Neural progenitor cell (in vitro differentiated cells): ENCODE data around the gene COASY. TPM values are rescaled to one million over a fixed set of nuclear protein-coding genes. Genes with fewer than 3 reads are reported as not detected.
A peak's percentile ranks its signal among the peaks of the same experiment; 100 is the strongest.

ENCODE experiments used
- DNase-seq: peaks from one replicate; pipeline ENCODE4 v3.0.0-alpha.2; 2016; ENCODE audit warnings: low spot score
- H2AFZ ChIP-seq: fragments of 200-600 bp; sonication (generic); replicated peaks from 2 replicates; pipeline ENCODE4 v1.6.1; 2016; ENCODE audit warnings: antibody characterized with exemption
- H3F3A ChIP-seq: fragments of 200-600 bp; sonication (generic); 2 replicates; pipeline ENCODE4 v1.6.1; 2016; ENCODE audit warnings: antibody characterized with exemption, low read depth
- H3K27ac ChIP-seq: fragments of 200-600 bp; sonication (generic); 2 replicates; pipeline ENCODE4 v1.5.1; 2016; ENCODE audit warnings: mild to moderate bottlenecking
- H3K27me3 ChIP-seq: fragments of 200-600 bp; sonication (generic); 2 replicates; pipeline ENCODE4 v1.6.1; 2016; ENCODE audit warnings: mild to moderate bottlenecking, moderate library complexity
- H3K36me3 ChIP-seq: fragments of 200-600 bp; sonication (generic); 2 replicates; pipeline ENCODE4 v1.5.1; 2016
- H3K4me1 ChIP-seq: fragments of 200-600 bp; sonication (generic); 2 replicates; pipeline ENCODE4 v1.6.1; 2016; ENCODE audit warnings: mixed run types
- H3K4me2 ChIP-seq: fragments of 200-600 bp; sonication (generic); 2 replicates; pipeline ENCODE4 v1.6.1; 2016
- H3K4me3 ChIP-seq: fragments of 200-600 bp; sonication (generic); 2 replicates; pipeline ENCODE4 v1.5.1; 2016
- H3K79me2 ChIP-seq: fragments of 200-600 bp; sonication (generic); 2 replicates; pipeline ENCODE4 v1.6.1; 2016; ENCODE audit warnings: low read depth
- H3K9ac ChIP-seq: fragments of 200-600 bp; sonication (generic); 2 replicates; pipeline ENCODE4 v1.6.1; 2016
- H3K9me3 ChIP-seq: fragments of 200-600 bp; sonication (generic); 2 replicates; pipeline ENCODE4 v1.5.1; 2016; ENCODE audit warnings: low read depth
- H4K20me1 ChIP-seq: fragments of 200-600 bp; sonication (generic); 2 replicates; pipeline ENCODE4 v1.6.1; 2016; ENCODE audit warnings: low read depth
- H3K27ac Mint-ChIP-seq: 3 replicates; pipeline ENCODE4 v1.8.0; 2021; ENCODE audit warnings: mixed read lengths
- H3K27me3 Mint-ChIP-seq: 2 replicates; pipeline ENCODE4 v1.8.0; 2022; ENCODE audit warnings: low read depth, mild to moderate bottlenecking, inconsistent platforms, moderate library complexity, mixed read lengths; ENCODE audit not compliant: insufficient read depth
- H3K36me3 Mint-ChIP-seq: 3 replicates; pipeline ENCODE4 v1.8.0; 2021; ENCODE audit warnings: mixed read lengths
- H3K4me1 Mint-ChIP-seq: 3 replicates; pipeline ENCODE4 v1.8.0; 2021; ENCODE audit warnings: mixed read lengths
- H3K4me3 Mint-ChIP-seq: 3 replicates; pipeline ENCODE4 v1.8.0; 2021; ENCODE audit warnings: mild to moderate bottlenecking, moderate library complexity, mixed read lengths
- H3K9me3 Mint-ChIP-seq: 3 replicates; pipeline ENCODE4 v1.8.0; 2020; ENCODE audit warnings: mixed read lengths
- EZH2 ChIP-seq: fragments of 200-600 bp; sonication (generic); IDR thresholded peaks from 2 replicates; pipeline ENCODE4 v1.6.1; 2017; ENCODE audit warnings: antibody characterized with exemption, mild to moderate bottlenecking, moderate library complexity
- EZH2phosphoT487 ChIP-seq: fragments of 200-600 bp; sonication (generic); IDR thresholded peaks from 2 replicates; pipeline ENCODE4 v1.6.1; 2017; ENCODE audit warnings: antibody characterized with exemption
- total RNA-seq: library from RNA; depleted of rRNA; stranded (reverse); fragments of >200 nt; gene quantifications from 2 replicates; pipeline ENCODE4 v1.2.3, GENCODE V29; 2015; ENCODE audit warnings: low replicate concordance
- TF ChIP-seq, protein P1 (sequence below): fragments of 200-600 bp; sonication (generic); IDR thresholded peaks from 2 replicates; pipeline ENCODE4 v1.5.1; 2017; ENCODE audit warnings: antibody characterized with exemption, mild to moderate bottlenecking

Gene COASY
- total RNA-seq, 1 donor from 2014 or later: 6.1 TPM

DNA sequence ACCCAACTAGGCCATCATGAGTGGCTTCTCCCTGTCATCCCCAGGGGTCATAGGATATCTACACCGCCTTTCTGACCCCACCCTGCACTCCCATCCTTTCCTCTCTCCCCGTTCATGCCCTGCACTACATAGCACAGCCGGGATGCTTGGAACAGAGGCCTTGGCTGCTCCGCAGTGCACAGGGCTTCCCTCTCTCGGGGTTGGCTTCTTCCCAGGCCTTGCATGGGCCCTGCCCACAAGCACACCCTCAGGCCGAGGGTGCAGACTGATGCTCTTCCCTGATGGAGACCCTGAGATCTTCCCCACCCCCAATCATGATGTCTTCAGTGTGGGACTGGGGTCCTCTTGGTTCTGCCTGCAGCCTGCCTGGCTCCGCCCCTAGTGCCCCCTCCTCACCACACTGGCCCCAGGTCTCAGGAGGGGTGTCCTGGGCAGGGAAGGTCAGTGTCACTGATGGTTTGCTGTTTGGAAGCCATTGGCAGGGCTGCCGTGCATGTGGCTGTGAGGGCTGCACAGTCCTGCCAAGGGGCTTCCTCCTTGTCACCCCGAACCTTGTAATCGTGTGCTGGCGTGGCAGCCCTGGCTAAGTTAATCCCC, 40.2 kb upstream of the COASY start:
- H2AFZ ChIP-seq: no peak overlapping the region

DNA sequence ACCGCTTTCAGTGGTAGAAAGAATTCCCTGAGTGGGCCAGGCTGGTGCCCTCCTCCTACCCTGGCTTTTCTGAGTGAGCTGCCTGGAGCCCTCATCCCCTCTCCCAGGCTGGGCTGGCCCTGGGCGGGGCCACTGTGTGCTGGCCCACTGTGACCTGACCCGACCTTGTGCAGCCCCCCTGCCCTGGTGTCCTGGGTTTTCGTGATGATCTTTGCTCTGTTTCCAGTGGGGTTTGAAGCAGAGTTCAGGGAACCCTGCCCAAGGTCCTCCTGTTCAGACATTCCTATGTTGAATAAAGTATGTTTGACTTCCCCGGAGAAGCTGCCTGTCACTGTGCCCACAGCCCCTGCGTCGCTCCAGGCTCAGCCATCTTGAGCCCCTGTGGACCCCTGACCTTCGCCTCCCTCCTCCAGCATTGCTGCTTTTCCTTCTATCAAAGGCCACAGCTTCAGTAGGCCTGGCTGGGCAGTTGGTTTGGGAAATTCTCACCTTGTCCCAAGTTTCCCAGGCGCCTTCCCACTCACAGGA, 39.6 kb upstream of the COASY start:
- Mint-ChIP-seq H3K27me3 (peaks cover 10% of the 10 kb centered on the region), H3K4me3 (no peak overlapping the region), H3K9me3 (no peaks in the 10 kb centered on the region), H3K4me1 (peaks cover 69% of the 10 kb centered on the region), H3K27ac (peak overlapping the region; percentile 100), H3K36me3 (peaks cover 16% of the 10 kb centered on the region)
- H2AFZ ChIP-seq: no peak overlapping the region
- H3K4me1 ChIP-seq: peaks cover 21% of the 10 kb centered on the region
- H3K27ac ChIP-seq: no peak overlapping the region
- no peaks in the 10 kb centered on the region for H3K9me3 ChIP-seq
- H3K4me3 ChIP-seq: no peak overlapping the region
- no peaks in the 10 kb centered on the region for H3K79me2 ChIP-seq
- H3K9ac ChIP-seq: no peak overlapping the region
- peaks cover 17% of the 10 kb centered on the region for H3F3A ChIP-seq
- H3K27me3 ChIP-seq: no peaks in the 10 kb centered on the region
- DNase-seq: no peak
- no peaks in the 10 kb centered on the region for H3K36me3 ChIP-seq
- no peaks in the 10 kb centered on the region for H4K20me1 ChIP-seq
- H3K4me2 ChIP-seq: no peak overlapping the region
- TF ChIP-seq EZH2 (no peak), EZH2phosphoT487 (no peak)
- TF ChIP-seq, protein P1, sequence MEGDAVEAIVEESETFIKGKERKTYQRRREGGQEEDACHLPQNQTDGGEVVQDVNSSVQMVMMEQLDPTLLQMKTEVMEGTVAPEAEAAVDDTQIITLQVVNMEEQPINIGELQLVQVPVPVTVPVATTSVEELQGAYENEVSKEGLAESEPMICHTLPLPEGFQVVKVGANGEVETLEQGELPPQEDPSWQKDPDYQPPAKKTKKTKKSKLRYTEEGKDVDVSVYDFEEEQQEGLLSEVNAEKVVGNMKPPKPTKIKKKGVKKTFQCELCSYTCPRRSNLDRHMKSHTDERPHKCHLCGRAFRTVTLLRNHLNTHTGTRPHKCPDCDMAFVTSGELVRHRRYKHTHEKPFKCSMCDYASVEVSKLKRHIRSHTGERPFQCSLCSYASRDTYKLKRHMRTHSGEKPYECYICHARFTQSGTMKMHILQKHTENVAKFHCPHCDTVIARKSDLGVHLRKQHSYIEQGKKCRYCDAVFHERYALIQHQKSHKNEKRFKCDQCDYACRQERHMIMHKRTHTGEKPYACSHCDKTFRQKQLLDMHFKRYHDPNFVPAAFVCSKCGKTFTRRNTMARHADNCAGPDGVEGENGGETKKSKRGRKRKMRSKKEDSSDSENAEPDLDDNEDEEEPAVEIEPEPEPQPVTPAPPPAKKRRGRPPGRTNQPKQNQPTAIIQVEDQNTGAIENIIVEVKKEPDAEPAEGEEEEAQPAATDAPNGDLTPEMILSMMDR: no peak

More for the DNA sequence above, 40.2 kb upstream of the COASY start:
- DNase-seq: no peak
- H3K4me1 ChIP-seq: peaks cover 21% of the 10 kb centered on the region
- no peak overlapping the region for H3K4me2 ChIP-seq
- no peak overlapping the region for H3K27ac ChIP-seq
- no peaks in the 10 kb centered on the region for H3K36me3 ChIP-seq
- H3K4me1 Mint-ChIP-seq: peaks cover 67% of the 10 kb centered on the region
- H3K4me3 Mint-ChIP-seq: peak overlapping the region; percentile 71
- H3F3A ChIP-seq: peaks cover 17% of the 10 kb centered on the region
- no peaks in the 10 kb centered on the region for H3K9me3 ChIP-seq
- no peak for TF ChIP-seq EZH2phosphoT487
- TF ChIP-seq, protein P1: no peak
- TF ChIP-seq EZH2: no peak
- peaks cover 10% of the 10 kb centered on the region for H3K27me3 Mint-ChIP-seq
- H3K9ac ChIP-seq: no peak overlapping the region
- peaks cover 16% of the 10 kb centered on the region for H3K36me3 Mint-ChIP-seq
- H3K27ac Mint-ChIP-seq: peak overlapping the region; percentile 100
- no peaks in the 10 kb centered on the region for H4K20me1 ChIP-seq
- H3K79me2 ChIP-seq: no peaks in the 10 kb centered on the region
- no peaks in the 10 kb centered on the region for H3K27me3 ChIP-seq
- no peak overlapping the region for H3K4me3 ChIP-seq
- H3K9me3 Mint-ChIP-seq: no peaks in the 10 kb centered on the region

DNA sequence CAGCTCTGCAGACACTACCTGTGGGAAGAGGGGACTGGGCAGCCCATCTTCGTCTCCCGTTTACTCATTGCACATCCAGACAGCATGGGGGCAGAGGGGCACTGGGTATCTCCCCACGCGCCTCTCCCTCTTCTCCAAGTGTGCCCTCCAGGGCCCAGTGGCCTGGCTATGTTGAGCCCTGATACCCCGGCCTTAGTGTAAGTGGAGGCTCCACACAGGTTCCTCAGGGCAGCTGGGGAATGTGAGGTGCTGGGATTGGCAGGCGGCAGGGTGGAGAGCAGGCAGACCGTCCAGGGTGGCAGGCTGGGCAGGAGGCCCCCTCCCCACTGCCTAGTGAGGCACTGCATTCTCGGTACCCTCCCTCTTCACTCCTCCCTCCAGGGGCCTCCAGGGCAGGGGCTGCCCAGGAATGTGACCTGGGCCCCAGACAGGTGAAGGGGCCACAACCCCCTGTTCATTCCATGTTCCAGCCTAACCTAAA, 39.1 kb upstream of the COASY start:
- Mint-ChIP-seq H3K36me3 (peaks cover 14% of the 10 kb centered on the region), H3K4me3 (peak overlapping the region; percentile 48), H3K9me3 (no peaks in the 10 kb centered on the region), H3K4me1 (peaks cover 66% of the 10 kb centered on the region), H3K27ac (peak overlapping the region; percentile 100), H3K27me3 (peaks cover 8% of the 10 kb centered on the region)
- H3K9me3 ChIP-seq: no peaks in the 10 kb centered on the region
- H4K20me1 ChIP-seq: no peaks in the 10 kb centered on the region
- H3K27me3 ChIP-seq: no peaks in the 10 kb centered on the region
- no peaks in the 10 kb centered on the region for H3K36me3 ChIP-seq
- H3K9ac ChIP-seq: no peak overlapping the region
- DNase-seq: no peak
- no peak overlapping the region for H3K4me2 ChIP-seq
- no peaks in the 10 kb centered on the region for H3K79me2 ChIP-seq
- no peak overlapping the region for H3K4me3 ChIP-seq
- peaks cover 21% of the 10 kb centered on the region for H3K4me1 ChIP-seq
- H3K27ac ChIP-seq: no peak overlapping the region
- H3F3A ChIP-seq: peaks cover 17% of the 10 kb centered on the region
- TF ChIP-seq, protein P1: no peak
- TF ChIP-seq EZH2 (no peak), EZH2phosphoT487 (no peak)
- H2AFZ ChIP-seq: no peak overlapping the region
